NCI-H510A (cell line): ENCODE data around the gene S100A6.
"Not testable (repeated sequence)": the region's sequence is repeated elsewhere in the genome, so short reads cannot be mapped to it uniquely, and the experiment has no call there.

ENCODE experiments used
- DNase-seq: peaks from one replicate; lab custom pipeline; 2025; lab: John Stamatoyannopoulos, UW

The S100A6 gene

GRCh38 chr1:153535242-153536011 is at the start of gene S100A6:
TSS of gene S100A6 (minus strand) at chr1:153535991. CDS start at chr1:153535339, 652 bp downstream.
- no peak for DNase-seq

- DNase-seq = no peak
Measured at GRCh38 chr1:153585006-153585405, 49.2 kb upstream of the S100A6 start.

- DNase-seq = no peak
Measured at GRCh38 chr1:153583976-153584375, 48.2 kb upstream of the S100A6 start.

GRCh38 chr1:153583514-153583913 is 47.7 kb upstream of the S100A6 start:
- not testable (repeated sequence) for DNase-seq

- DNase-seq = not testable (repeated sequence)
Measured at GRCh38 chr1:153582836-153583235, 47.0 kb upstream of the S100A6 start.

- no peak for DNase-seq
Measured at GRCh38 chr1:153578936-153579335, 43.1 kb upstream of the S100A6 start.

- DNase-seq = no peak
Measured at GRCh38 chr1:153578490-153578889, 42.7 kb upstream of the S100A6 start.

- no peak for DNase-seq
Measured at GRCh38 chr1:153577624-153578051, 41.8 kb upstream of the S100A6 start.

GRCh38 chr1:153577138-153577537 is 41.3 kb upstream of the S100A6 start:
- DNase-seq = no peak

- not testable (repeated sequence) for DNase-seq
Measured at GRCh38 chr1:153575497-153575896, 39.7 kb upstream of the S100A6 start.

GRCh38 chr1:153575081-153575491 is 39.3 kb upstream of the S100A6 start:
- DNase-seq = not testable (repeated sequence)

- no peak for DNase-seq
Measured at GRCh38 chr1:153573351-153573750, 37.6 kb upstream of the S100A6 start.

- DNase-seq = peak; percentile 67
Measured at GRCh38 chr1:153572569-153573015, 36.8 kb upstream of the S100A6 start.

GRCh38 chr1:153571706-153572105 is 35.9 kb upstream of the S100A6 start:
- DNase-seq = no peak

GRCh38 chr1:153570874-153571273 is 35.1 kb upstream of the S100A6 start:
- DNase-seq = no peak

- no peak for DNase-seq
Measured at GRCh38 chr1:153569465-153569864, 33.7 kb upstream of the S100A6 start.

GRCh38 chr1:153568367-153569099 is 32.7 kb upstream of the S100A6 start:
- DNase-seq = peak; percentile 70

- DNase-seq = no peak
Measured at GRCh38 chr1:153567621-153568366, 32.0 kb upstream of the S100A6 start.

GRCh38 chr1:153566414-153567371 is 30.9 kb upstream of the S100A6 start:
- DNase-seq = peak; percentile 89

- peak; percentile 51 for DNase-seq
Measured at GRCh38 chr1:153565529-153566374, 30.0 kb upstream of the S100A6 start, which contains the start of gene S100A2. TSS of gene S100A2 (minus strand) at chr1:153565844. CDS start at chr1:153563877, 1,967 bp downstream.
